Breast epithelium (tissue), 3 donors: ENCODE results near the gene EGR4.

Experiments
- CTCF ChIP-seq, 3 donors: fragments of 450-650 bp; IDR thresholded peaks; one replicate each; pipeline ENCODE4 v1.5.1; 2016 to 2017; ENCODE audit warnings: antibody characterized with exemption in 3 of 3, mild to moderate bottlenecking in 3 of 3, moderate library complexity in 3 of 3
- POLR2A ChIP-seq: fragments of 450-650 bp; IDR thresholded peaks from one replicate; pipeline ENCODE4 v1.6.1; 2016; ENCODE audit warnings: antibody characterized with exemption, mild to moderate bottlenecking, moderate library complexity
- POLR2AphosphoS5 ChIP-seq, 3 donors: sonication (generic); formaldehyde crosslinking; IDR thresholded peaks; one replicate each; pipeline ENCODE4 v1.6.1; 2017; ENCODE audit warnings: antibody characterized with exemption in 3 of 3

GRCh38 chr2:73264332-73264606 is 29.1 kb downstream of the EGR4 start:
- TF ChIP-seq CTCF (IDR thresholded peaks at IDR 0.05) (no peak), POLR2A (no peak), POLR2AphosphoS5 (IDR thresholded peaks at IDR 0.05) (no peak)
